H9 (cell line): ENCODE results near the gene SLC7A9. TPM values are rescaled to one million over a fixed set of nuclear protein-coding genes. Genes with fewer than 3 reads are reported as not detected.

Experiments used
- DNase-seq: peaks from one replicate; pipeline ENCODE4 v3.0.0-alpha.2; 2017
- H2AFZ ChIP-seq: one replicate; pipeline ENCODE4 v1.6.1; 2013; ENCODE audit warnings: mild to moderate bottlenecking, low read length, control low read depth, moderate library complexity
- H2AK5ac ChIP-seq: 2 replicates; pipeline ENCODE4 v1.6.1; 2013; ENCODE audit warnings: low read length, control low read depth, mixed read lengths; ENCODE audit not compliant: insufficient read length
- H2BK120ac ChIP-seq: one replicate; pipeline ENCODE4 v1.6.1; 2013; ENCODE audit warnings: low read depth, mild to moderate bottlenecking, low read length, control low read depth, inconsistent platforms; ENCODE audit not compliant: poor library complexity, severe bottlenecking
- H2BK12ac ChIP-seq: 2 replicates; pipeline ENCODE4 v1.6.1; 2013; ENCODE audit warnings: low read length, control low read depth, mixed read lengths, low read depth; ENCODE audit not compliant: insufficient read length
- H2BK15ac ChIP-seq: 2 replicates; pipeline ENCODE4 v1.6.1; 2013; ENCODE audit warnings: low read depth, low read length, control low read depth
- H2BK20ac ChIP-seq: one replicate; pipeline ENCODE4 v1.6.1; 2013; ENCODE audit warnings: low read depth, mild to moderate bottlenecking, low read length, control low read depth, inconsistent platforms; ENCODE audit not compliant: poor library complexity, severe bottlenecking
- H2BK5ac ChIP-seq: 2 replicates; pipeline ENCODE4 v1.6.1; 2013; ENCODE audit warnings: low read length, control low read depth, mixed read lengths; ENCODE audit not compliant: insufficient read length
- H3K14ac ChIP-seq: 2 replicates; pipeline ENCODE4 v1.6.1; 2013; ENCODE audit warnings: low read length, control low read depth; ENCODE audit not compliant: insufficient read depth
- H3K18ac ChIP-seq: 2 replicates; pipeline ENCODE4 v1.6.1; 2013; ENCODE audit warnings: low read depth, mild to moderate bottlenecking, mixed read lengths, low read length, control low read depth; ENCODE audit not compliant: insufficient read length
- H3K23ac ChIP-seq: 2 replicates; pipeline ENCODE4 v1.6.1; 2013; ENCODE audit warnings: low read length, control low read depth, mixed read lengths, low read depth; ENCODE audit not compliant: insufficient read length
- H3K23me2 ChIP-seq: 2 replicates; pipeline ENCODE4 v1.6.1; 2013; ENCODE audit warnings: low read depth, mild to moderate bottlenecking, mixed read lengths, low read length, control low read depth; ENCODE audit not compliant: insufficient read length, poor library complexity, severe bottlenecking
- H3K27ac ChIP-seq: 2 replicates; pipeline ENCODE4 v1.5.1; 2013; ENCODE audit warnings: low read length, control low read depth, mixed read lengths, low read depth; ENCODE audit not compliant: insufficient read length
- H3K27me3 ChIP-seq: 2 replicates; pipeline ENCODE4 v1.6.1; 2013; ENCODE audit warnings: low read length, control low read depth, inconsistent platforms; ENCODE audit not compliant: insufficient read depth
- H3K4ac ChIP-seq: 2 replicates; pipeline ENCODE4 v1.6.1; 2013; ENCODE audit warnings: low read depth, mild to moderate bottlenecking, control low read depth, inconsistent platforms, low read length, moderate library complexity
- H3K4me1 ChIP-seq: 2 replicates; pipeline ENCODE4 v1.6.1; 2013; ENCODE audit warnings: low read length, control low read depth, inconsistent platforms; ENCODE audit not compliant: insufficient read depth
- H3K4me2 ChIP-seq: 2 replicates; pipeline ENCODE4 v1.6.1; 2013; ENCODE audit warnings: low read length, control low read depth, mixed read lengths; ENCODE audit not compliant: insufficient read length, insufficient read depth
- H3K56ac ChIP-seq: 2 replicates; pipeline ENCODE4 v1.6.1; 2013; ENCODE audit warnings: low read depth, mild to moderate bottlenecking, mixed read lengths, low read length, control low read depth; ENCODE audit not compliant: insufficient read length
- H3K79me1 ChIP-seq: 2 replicates; pipeline ENCODE4 v1.6.1; 2013; ENCODE audit warnings: low read depth, mild to moderate bottlenecking, moderate library complexity, low read length, control low read depth, inconsistent platforms; ENCODE audit not compliant: insufficient read depth, poor library complexity, severe bottlenecking
- H3K79me2 ChIP-seq: 2 replicates; pipeline ENCODE4 v1.6.1; 2013; ENCODE audit warnings: low read length, control low read depth, inconsistent platforms; ENCODE audit not compliant: insufficient read depth
- H3K9ac ChIP-seq: 2 replicates; pipeline ENCODE4 v1.6.1; 2013; ENCODE audit warnings: low read length, control low read depth, mixed read lengths; ENCODE audit not compliant: insufficient read length; ENCODE audit errors: extremely low read depth
- H3K9me3 ChIP-seq: one replicate; pipeline ENCODE4 v1.6.1; 2013; ENCODE audit warnings: low read depth, low read length, inconsistent platforms; ENCODE audit not compliant: control insufficient read depth
- H3T11ph ChIP-seq: one replicate; pipeline ENCODE4 v1.6.1; 2013; ENCODE audit warnings: mild to moderate bottlenecking, low read length, control low read depth, inconsistent platforms
- H4K20me1 ChIP-seq: one replicate; pipeline ENCODE4 v1.6.1; 2013; ENCODE audit not compliant: control insufficient read depth, insufficient read length, insufficient read depth
- H4K5ac ChIP-seq: 2 replicates; pipeline ENCODE4 v1.6.1; 2013; ENCODE audit warnings: low read depth, mild to moderate bottlenecking, mixed read lengths, low read length, control low read depth; ENCODE audit not compliant: insufficient read length
- H4K8ac ChIP-seq: replicated peaks from 2 replicates; pipeline ENCODE4 v1.6.1; 2013; ENCODE audit warnings: low read length, control low read depth, mixed read lengths, low read depth; ENCODE audit not compliant: insufficient read length
- H4K91ac ChIP-seq: 2 replicates; pipeline ENCODE4 v1.6.1; 2013; ENCODE audit warnings: low read depth, mild to moderate bottlenecking, moderate library complexity, mixed read lengths, low read length, control low read depth; ENCODE audit not compliant: insufficient read length
- H3K27ac Mint-ChIP-seq, 3 experiments: 2 replicates in 2 of 3; 3 replicates in 1 of 3; pipeline ENCODE4 v1.8.0; 2020 to 2021; ENCODE audit warnings: mixed read lengths in 3 of 3, mild to moderate bottlenecking in 1 of 3, moderate library complexity in 1 of 3
- H3K27me3 Mint-ChIP-seq: 2 replicates; pipeline ENCODE4 v1.8.0; 2021; ENCODE audit warnings: low read depth, mild to moderate bottlenecking, moderate library complexity, mixed read lengths
- H3K36me3 Mint-ChIP-seq, 3 experiments: 2 replicates in 2 of 3; 3 replicates in 1 of 3; pipeline ENCODE4 v1.8.0; 2020 to 2021; ENCODE audit warnings: low read depth in 3 of 3, mixed read lengths in 3 of 3; ENCODE audit not compliant: insufficient read depth in 1 of 3
- H3K4me1 Mint-ChIP-seq, 2 experiments: 2 replicates each; pipeline ENCODE4 v1.8.0; 2020; ENCODE audit warnings: mixed read lengths in 2 of 2
- H3K4me3 Mint-ChIP-seq, 2 experiments: 2 replicates in 1 of 2; 3 replicates in 1 of 2; pipeline ENCODE4 v1.8.0; 2020 to 2021; ENCODE audit warnings: mild to moderate bottlenecking in 2 of 2, mixed read lengths in 2 of 2, moderate library complexity in 1 of 2
- H3K9me3 Mint-ChIP-seq, 2 experiments: 2 replicates in 1 of 2; 3 replicates in 1 of 2; pipeline ENCODE4 v1.8.0; 2020; ENCODE audit warnings: mild to moderate bottlenecking in 2 of 2, mixed read lengths in 2 of 2, moderate library complexity in 1 of 2
- WGBS: extraction: QIAGEN DNeasy Blood & Tissue Kit; methylation state at CpG from one replicate; pipeline ENCODE4 v1.1.7; 2013; ENCODE audit warnings: missing lambda C conversion rate, low lambda C conversion rate, mixed read lengths; ENCODE audit not compliant: insufficient read length; ENCODE audit errors: extremely low coverage; 5-methylcytosine and 5-hydroxymethylcytosine counted together
- total RNA-seq: library from RNA; stranded (reverse); gene quantifications from 2 replicates; pipeline ENCODE4 v1.2.1, GENCODE V29; 2021
- TF ChIP-seq, protein P1 (sequence below): fragments of 200-600 bp; sonication (generic); conservative IDR thresholded peaks from 3 replicates; pipeline ENCODE4 v1.8.0; 2021; ENCODE audit warnings: antibody characterized with exemption, mild to moderate bottlenecking

SLC7A9 gene
- total RNA-seq, 1 experiment from 2014 or later, result not detected

- peak overlapping the region; percentile 49 to 91 (median 84); a peak in 4 of 7 replicates for H3K27ac Mint-ChIP-seq
- no peak overlapping the region for H3K14ac ChIP-seq
- H3K27me3 Mint-ChIP-seq, result no peaks in the 10 kb centered on the region
- H3K9me3 ChIP-seq, result no peaks in the 10 kb centered on the region
- no peak overlapping the region for H2AK5ac ChIP-seq
- H4K5ac ChIP-seq, result no peak overlapping the region
- no peak overlapping the region for H2BK12ac ChIP-seq
- no peak overlapping the region for H3K4ac ChIP-seq
- no peaks in the 10 kb centered on the region for H3K79me2 ChIP-seq
- H3K9me3 Mint-ChIP-seq, result no peaks in the 10 kb centered on the region
- no peak overlapping the region for H2AFZ ChIP-seq
- no peak overlapping the region for H2BK20ac ChIP-seq
- WGBS, result no CpG with 5 or more reads among the region's 8 CpGs
- H3K4me1 Mint-ChIP-seq, result peaks cover 17 to 20% of the 10 kb centered on the region in 2 experiments
- H3K9ac ChIP-seq, result no peak overlapping the region
- no peak overlapping the region for H3K4me2 ChIP-seq
- no peak overlapping the region for H4K8ac ChIP-seq
- H3K4me3 Mint-ChIP-seq, result no peak overlapping the region; a peak in 1 of 5 replicates
- no peak overlapping the region for H3T11ph ChIP-seq
- H4K91ac ChIP-seq, result no peak overlapping the region
- no peaks in the 10 kb centered on the region for H3K79me1 ChIP-seq
- TF ChIP-seq, protein P1, sequence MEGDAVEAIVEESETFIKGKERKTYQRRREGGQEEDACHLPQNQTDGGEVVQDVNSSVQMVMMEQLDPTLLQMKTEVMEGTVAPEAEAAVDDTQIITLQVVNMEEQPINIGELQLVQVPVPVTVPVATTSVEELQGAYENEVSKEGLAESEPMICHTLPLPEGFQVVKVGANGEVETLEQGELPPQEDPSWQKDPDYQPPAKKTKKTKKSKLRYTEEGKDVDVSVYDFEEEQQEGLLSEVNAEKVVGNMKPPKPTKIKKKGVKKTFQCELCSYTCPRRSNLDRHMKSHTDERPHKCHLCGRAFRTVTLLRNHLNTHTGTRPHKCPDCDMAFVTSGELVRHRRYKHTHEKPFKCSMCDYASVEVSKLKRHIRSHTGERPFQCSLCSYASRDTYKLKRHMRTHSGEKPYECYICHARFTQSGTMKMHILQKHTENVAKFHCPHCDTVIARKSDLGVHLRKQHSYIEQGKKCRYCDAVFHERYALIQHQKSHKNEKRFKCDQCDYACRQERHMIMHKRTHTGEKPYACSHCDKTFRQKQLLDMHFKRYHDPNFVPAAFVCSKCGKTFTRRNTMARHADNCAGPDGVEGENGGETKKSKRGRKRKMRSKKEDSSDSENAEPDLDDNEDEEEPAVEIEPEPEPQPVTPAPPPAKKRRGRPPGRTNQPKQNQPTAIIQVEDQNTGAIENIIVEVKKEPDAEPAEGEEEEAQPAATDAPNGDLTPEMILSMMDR, result no peak
- no peaks in the 10 kb centered on the region for H4K20me1 ChIP-seq
- H3K56ac ChIP-seq, result no peak overlapping the region
- no peak overlapping the region for H3K18ac ChIP-seq
- no peak overlapping the region for H2BK5ac ChIP-seq
- no peaks in the 10 kb centered on the region for H3K23me2 ChIP-seq
- peaks cover 1 to 15% (median 5%) of the 10 kb centered on the region in 3 experiments; a peak in 5 of 7 replicates for H3K36me3 Mint-ChIP-seq
- no peak overlapping the region for H3K23ac ChIP-seq
- H3K4me1 ChIP-seq, result peaks cover 6% of the 10 kb centered on the region; the same call in 1 of the 2 replicates
- no peak overlapping the region for H2BK120ac ChIP-seq
- H3K27ac ChIP-seq, result peak overlapping the region; percentile 27
- DNase-seq, result no peak
- H3K27me3 ChIP-seq, result no peaks in the 10 kb centered on the region
- no peak overlapping the region for H2BK15ac ChIP-seq
These were observed 48.0 kb upstream of the SLC7A9 start for GRCh38 chr19:32917616-32917996.
